OCI-M1 (cell line): ENCODE data around the gene WDR12.
"Not testable (repeated sequence)": the region's sequence is repeated elsewhere in the genome, so short reads cannot be mapped to it uniquely, and the experiment has no call there.

Source experiments
- DNase-seq: peaks from one replicate; lab custom pipeline; 2025; lab: John Stamatoyannopoulos, UW

WDR12 gene

DNA sequence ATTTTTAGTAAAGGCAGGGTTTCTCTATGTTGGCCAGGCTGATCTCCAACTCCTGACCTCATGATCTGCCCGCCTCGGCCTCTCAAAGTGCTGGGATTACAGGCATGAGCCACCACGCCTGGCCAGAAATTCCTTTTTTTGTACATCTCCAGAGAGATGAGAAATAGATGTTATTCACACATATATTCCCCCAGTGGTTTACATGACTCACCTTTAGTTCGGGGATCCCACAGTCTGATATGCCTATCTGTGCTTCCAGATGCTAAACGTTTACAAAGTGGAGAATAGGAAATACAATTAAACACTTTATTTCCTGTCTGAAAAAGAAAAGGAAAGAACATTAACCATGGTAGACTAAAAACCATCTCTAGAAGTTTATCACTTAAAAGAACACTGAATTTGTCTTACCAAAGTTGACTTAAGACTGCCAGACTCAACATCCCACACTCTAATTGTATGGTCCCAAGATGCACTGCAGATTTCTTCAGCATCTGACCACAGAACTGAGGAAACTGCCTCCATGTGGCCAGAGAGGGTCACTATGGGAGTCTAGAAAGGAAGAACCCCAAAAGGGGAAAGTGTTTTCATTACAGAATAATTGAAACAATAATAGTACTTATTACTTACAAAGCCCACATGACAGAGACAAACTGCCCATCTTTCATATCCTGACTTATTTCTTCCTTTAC is 27.3 kb downstream of the WDR12 start:
- peak; percentile 6 for DNase-seq

- no peak for DNase-seq
These were observed 29.9 kb downstream of the WDR12 start for GRCh38 chr2:202881570-202881969.

DNA sequence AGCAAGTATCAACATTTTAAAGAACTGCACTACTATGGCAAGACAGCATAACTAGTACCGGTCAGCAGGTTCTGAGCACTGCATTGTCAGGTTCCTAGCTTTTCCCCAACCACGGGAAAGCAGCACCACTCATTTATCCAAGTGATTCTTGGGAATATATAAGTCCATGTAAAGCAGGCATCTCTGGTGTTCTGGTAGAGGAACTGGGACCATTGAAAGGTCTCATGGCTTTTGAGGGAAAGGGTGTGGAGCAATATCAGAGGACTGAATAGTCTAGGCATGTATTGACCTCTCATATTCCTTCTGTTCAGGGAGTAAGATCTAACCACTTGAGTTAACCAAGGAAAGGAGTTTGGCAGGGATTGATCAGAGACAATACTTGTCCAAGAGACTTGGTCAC is 33.8 kb downstream of the WDR12 start:
- no peak for DNase-seq

DNA sequence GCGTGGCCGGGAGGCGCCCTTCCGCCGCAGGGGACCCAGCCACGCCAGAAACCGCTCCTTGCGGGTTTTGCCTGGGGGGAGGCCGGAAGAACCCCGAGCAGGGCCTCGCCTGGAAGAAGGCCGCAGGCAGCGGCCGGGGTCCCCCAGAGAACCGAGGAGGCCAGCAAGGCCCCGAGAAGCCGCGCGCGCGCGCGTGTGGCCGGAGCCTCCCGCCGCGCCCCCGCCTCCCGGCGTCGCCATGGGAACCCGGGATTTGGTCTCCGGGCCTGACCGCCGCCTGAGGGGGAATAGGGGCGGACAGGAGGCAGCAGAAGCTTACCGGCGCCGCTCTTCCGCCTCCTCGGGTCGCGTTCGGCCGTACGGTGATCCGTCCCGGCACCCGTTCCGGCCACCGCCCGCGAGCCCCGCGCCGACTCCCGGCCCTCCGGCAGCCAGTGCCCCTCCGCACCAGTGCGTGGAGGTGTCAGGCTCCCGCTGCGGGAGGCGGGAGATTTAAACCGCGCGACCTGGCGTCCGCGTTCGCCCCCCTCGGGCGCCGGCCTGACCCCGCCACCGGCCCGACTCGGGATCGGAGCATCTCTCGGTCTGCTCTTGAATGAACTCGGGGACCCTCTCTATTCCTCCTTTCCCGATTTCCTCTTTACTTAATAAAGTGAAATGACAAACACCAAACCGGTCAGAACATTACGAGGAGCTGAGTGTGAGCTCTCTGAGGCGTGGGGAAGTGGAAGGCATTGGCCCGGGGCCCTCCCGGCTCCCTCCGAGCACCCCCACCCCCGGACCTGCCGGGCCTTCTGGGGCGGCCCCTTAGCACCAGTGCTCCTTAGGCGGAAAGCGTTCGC is 40.0 kb downstream of the WDR12 start, which contains the start of gene ICA1L:
Gene ICA1L (minus strand): TSS at position 467 of the 842 bp plus-strand sequence. CDS start 42,757 bp downstream, outside the sequence.
- peak; percentile 75 for DNase-seq

- DNase-seq, result peak; percentile 77
These were observed 40.8 kb downstream of the WDR12 start for GRCh38 chr2:202870431-202871299.

DNA sequence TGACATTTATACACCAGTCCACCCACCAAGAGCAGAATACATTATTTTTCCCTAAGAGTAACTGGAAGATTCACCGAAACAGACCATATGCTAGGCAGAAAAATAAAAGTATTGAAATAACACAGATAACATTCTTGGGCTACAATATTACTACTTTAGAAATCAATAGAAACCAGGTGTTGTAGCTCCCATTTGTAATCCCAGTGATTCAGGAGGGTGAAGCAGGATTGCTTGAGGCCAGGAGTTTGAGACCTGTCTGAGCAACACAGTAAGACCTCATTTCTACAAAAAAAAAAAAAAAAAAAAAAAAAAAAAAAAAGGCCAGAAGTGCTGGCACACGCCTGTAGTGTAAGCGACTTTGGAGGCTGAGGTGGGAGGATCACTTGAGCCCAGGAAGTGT is 49.5 kb downstream of the WDR12 start:
- no peak for DNase-seq

DNA sequence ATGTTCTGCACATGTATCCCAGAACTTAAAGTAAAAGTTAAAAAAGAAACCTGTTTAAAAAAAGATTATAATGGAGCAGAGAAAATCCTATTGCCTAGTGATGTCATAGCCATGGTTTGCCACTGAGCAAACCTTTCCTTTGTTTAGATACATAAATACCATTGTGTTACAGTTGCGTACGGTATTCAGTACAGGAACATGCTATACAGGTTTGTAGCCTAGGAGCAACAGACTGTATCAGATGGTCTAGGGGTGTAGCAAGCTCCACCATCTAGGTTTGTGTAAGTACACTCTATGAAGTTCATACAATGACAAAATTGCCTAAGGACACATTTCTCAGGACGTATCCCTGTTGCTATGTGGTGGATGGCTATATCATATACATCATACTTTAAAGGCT is 52.9 kb downstream of the WDR12 start:
- no peak for DNase-seq

DNA sequence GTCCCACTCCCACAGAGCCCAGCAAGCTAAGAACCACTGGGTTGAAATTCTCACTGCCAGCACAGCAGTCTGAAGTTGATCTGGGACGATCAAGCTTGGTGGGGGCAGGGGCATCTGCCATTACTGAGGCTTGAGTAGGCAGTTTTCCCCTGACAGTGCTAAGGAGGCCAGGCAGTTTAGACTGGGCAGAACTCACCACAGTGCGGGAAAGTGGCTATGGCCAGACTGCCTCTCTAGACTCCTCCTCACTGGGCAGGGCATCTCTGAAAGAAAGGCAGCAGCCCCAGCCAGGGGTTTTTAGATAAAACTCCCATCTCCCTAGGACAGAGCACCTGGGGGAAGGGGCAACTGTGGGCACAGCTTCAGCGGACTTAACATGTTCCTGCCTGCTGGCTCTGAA is 62.1 kb downstream of the WDR12 start:
- DNase-seq, result not testable (repeated sequence)

GRCh38 chr2:202848813-202849212 is 62.7 kb downstream of the WDR12 start:
- DNase-seq, result no peak

DNA sequence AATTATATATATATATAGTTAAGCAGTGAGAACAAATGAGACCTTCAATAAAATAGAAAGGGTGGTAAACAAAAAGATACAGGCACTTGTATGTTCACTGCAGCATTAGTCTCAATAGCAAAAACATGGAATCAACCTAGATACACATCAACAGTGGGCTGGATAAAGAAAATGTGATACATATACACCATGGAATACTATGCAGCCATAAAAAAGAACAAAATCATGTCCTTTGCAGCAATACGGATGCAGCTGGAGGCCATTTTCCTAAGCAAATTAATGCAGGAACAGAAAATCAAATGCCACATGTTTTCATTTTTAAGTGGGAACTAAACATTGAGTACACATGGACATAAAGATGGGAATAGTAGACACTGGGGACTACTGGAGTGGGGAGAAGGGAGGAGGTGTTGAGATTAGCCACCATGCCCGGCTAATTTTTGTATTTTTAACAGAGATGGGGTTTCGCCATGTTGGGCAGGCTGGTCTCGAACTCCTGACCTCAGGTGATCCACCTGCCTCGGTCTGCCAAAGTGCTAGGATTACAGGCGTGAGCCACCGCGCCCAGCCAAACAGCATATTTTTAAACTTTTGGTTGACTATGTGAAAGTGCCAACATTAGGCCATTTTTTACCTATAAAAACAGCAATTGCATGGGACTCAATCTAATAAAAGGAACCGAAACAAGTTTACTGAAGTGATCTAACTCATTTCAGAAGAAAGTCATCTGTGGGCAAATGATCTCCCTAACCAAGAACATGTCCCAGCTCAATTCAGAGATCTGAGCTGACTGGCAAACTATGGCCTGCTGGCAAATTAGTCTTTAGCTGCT is 63.6 kb downstream of the WDR12 start:
- no peak for DNase-seq

GRCh38 chr2:202844656-202845055 is 66.8 kb downstream of the WDR12 start:
- no peak for DNase-seq

DNA sequence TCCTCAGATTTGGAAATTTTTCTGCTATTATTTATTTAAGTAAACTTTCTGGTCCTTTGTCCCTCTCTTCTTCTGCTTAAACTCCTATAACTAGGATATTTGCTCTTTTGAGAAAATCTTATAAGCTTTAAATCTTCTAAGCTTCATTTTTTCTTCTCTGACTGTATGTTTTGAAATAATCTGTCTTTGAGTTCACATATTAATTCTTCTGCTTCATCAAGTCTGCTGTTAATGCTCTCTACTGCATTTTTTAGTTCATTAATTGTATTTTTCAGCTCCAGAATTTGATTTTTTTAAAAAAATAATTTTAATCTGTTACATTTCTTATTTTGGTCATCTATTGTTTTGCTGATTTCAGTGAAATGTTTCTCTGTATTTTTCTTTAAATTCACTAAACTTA is 68.8 kb downstream of the WDR12 start:
- DNase-seq, result no peak

DNA sequence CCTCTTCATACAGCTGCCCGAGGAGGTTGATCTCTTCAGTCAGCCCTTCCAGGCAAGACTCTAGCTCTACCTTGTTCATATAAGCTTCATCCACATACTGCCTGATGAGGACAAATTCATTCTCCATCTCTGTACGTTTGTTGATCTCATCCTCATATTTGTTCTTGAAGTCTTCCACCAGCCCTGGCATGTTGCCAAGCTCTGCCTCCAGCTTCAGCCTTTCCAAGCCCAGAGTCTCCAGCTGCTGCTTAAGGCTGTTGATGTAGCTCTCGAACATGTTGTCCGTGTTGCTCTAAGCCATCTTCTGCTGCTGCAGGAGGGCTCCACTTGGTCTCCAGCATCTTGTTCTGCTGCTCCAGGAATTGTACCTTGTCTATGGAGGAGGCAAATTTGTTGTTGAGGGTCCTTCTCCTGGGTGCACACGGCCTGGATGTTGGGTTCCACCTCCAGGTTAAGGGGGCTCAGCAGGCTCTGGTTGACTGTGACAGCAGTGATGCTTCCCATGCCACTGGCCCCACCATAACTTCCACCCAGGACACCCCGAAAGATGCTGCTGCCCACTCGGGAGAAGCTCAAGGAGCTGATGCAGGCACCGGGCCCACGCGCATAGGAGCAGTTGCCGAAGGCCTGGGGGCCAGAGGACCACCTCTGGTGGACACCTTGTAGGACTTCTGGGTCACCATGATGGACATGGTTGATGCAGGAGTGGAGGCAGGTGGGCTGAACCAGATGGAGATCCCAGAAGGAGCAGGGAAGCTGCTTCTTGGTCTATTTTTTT is 70.2 kb downstream of the WDR12 start:
- no peak for DNase-seq

DNA sequence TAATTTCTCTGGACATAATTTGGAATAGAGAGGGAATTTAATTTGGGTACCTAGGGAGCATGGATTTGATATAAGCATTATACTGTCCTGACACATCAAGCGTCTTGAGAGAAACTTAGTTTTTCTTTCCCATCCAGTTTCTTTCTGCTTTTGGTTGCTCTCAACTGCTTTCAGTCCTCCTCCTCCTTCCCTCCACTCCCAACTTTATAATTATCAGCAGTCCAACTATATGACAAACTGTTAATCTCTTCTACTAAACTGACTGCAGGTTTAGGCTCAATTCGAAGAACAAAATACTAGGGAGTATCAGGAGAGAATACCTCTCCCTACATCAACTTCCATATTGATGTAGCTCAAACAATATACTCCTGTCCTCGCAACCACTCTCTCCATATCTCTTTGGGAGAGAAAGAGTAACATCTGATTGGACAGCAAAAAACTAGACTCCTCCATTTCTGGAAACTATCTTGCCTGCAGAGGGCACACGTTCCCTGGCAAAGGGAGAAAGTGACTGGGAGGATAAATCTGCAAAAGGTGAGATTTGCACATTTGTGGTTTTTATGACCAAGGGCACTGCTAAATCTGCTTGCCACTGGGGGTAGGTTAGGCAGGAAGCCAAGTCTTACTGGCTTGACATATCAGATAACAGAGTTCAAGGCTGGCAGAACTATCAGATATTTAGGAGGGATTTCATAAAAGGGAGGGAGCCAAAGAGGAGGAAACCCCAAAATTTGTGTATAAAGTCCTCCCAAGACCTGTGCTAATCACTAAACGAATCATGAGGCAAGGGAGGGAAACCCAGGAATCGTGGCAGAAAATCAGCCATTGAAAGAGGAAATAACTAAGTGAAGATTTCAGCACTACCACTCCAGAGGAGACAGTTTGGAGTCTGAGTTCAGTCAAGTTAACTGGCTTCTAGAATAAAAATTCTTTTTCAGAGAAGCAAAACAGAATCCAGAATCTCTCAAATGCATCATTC is 79.9 kb downstream of the WDR12 start:
- DNase-seq, result peak; percentile 89

GRCh38 chr2:202824901-202825300 is 86.6 kb downstream of the WDR12 start:
- DNase-seq, result no peak
